Motor neuron (in vitro differentiated cells): ENCODE results near the gene ZBTB42. TPM values are rescaled to one million over a fixed set of nuclear protein-coding genes. Genes with fewer than 3 reads are reported as not detected.
A peak's percentile ranks its signal among the peaks of the same experiment; 100 is the strongest.
"Not testable (repeated sequence)": the region's sequence is repeated elsewhere in the genome, so short reads cannot be mapped to it uniquely, and the experiment has no call there.

Experiments used
- ATAC-seq, 8 experiments: fragments of 200-7000 bp; cut with Tn5 transposase; replicated peaks in 6 of 8; 2 replicates each; pipeline ENCODE4 v1.8.0; 2021; ENCODE audit warnings: mild to moderate bottlenecking in 8 of 8, moderate library complexity in 8 of 8
- H3K27ac ChIP-seq, 2 donors: fragments of 250-450 bp; sonication (Bioruptor Pico); 2 replicates each; pipeline ENCODE4 v1.9.0; 2021; ENCODE audit warnings: antibody characterized with exemption in 2 of 2, mild to moderate bottlenecking in 2 of 2, moderate library complexity in 1 of 2
- H3K4me1 ChIP-seq, 2 donors: fragments of 250-450 bp; sonication (Bioruptor Pico); replicated peaks in 1 of 2; 2 replicates each; pipeline ENCODE4 v1.6.1; 2021; ENCODE audit warnings: antibody characterized with exemption in 2 of 2, mild to moderate bottlenecking in 2 of 2, moderate library complexity in 1 of 2
- H3K4me3 ChIP-seq, 5 donors: fragments of 250-450 bp; sonication (Bioruptor Pico); 2 replicates each; pipeline ENCODE4 v1.9.0; 2021; ENCODE audit warnings: antibody characterized with exemption in 5 of 5, mild to moderate bottlenecking in 5 of 5, moderate library complexity in 4 of 5
- WGBS, 10 experiments: fragments of 450-650 bp; shearing (Covaris generic); methylation state at CpG; one replicate each; pipeline ENCODE4 v1.0.0; 2022; 5-methylcytosine and 5-hydroxymethylcytosine counted together
- in situ Hi-C, 9 experiments: fragments of 400-800 bp; cut with MboI; loops; one replicate each; pipeline ENCODE4 v1.15.0; 2021; ENCODE audit warnings: low sequenced_read_pairs in 9 of 9, low pct_unique_long_range_greater_than_20kb in 2 of 9; ENCODE audit not compliant: unreplicated experiment in 9 of 9
- total RNA-seq, 8 experiments: library from RNA; unstranded; fragments of 300-600 nt; gene quantifications; 2 replicates each; pipeline versions ENCODE4 v1.2.3 to v1.2.4, GENCODE V29; 2022

ZBTB42 gene
- total RNA-seq, 8 experiments from 2014 or later: 0.60 to 5.0 (median 2.4) TPM

DNA sequence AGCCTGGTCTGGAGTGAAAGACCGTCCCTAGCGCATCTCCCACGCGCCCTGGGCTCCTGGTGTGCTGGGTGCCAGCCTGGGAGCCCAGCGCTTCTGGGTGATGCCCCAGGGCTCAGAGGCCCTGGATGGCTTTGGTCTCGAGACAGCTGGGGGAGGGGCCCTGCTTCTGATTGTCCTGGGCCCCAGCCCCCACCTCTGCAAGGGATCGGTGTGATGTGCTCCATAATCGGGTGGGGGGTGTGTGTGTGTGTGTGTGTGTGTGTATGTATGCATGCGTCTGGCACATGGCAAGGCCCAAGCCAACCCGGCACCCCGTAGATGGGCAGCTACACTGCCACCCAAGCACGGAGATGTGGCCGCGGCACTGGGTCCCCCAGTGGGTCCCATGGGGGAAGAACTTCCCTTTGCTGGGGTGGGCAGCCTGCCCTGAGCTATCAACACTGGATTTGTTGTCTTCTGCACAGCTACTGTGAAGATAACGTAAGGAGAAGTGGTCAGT, 3.1 kb downstream of the ZBTB42 start:
- WGBS, 10 experiments: 76 to 100% (median 96%) methylated on average over 1 to 5 of the region's 15 CpGs; no CpG with 5 or more reads in 5 of the 10 experiments
- Histone ChIP-seq H3K4me3 (no peak overlapping the region), H3K27ac (no peak overlapping the region), H3K4me1 (peaks cover 13 to 25% of the 10 kb centered on the region in 2 donors)
- ATAC-seq: no peak
- in situ Hi-C loops: no loop called here

GRCh38 chr14:104804481-104805325, 3.8 kb downstream of the ZBTB42 start:
- Histone ChIP-seq H3K4me3 (no peak overlapping the region), H3K27ac (no peak overlapping the region), H3K4me1 (peaks cover 11 to 19% of the 10 kb centered on the region in 2 donors)
- no peak for ATAC-seq
- in situ Hi-C loops: no loop called here
- 50 to 85% (median 67%) methylated on average over 2 to 8 of the region's 18 CpGs; no CpG with 5 or more reads in 5 of the 10 experiments for WGBS, 10 experiments

GRCh38 chr14:104805326-104805678, 4.4 kb downstream of the ZBTB42 start:
- in situ Hi-C loops: no loop called here
- 37 to 60% methylated on average over 1 to 3 of the region's 3 CpGs; no CpG with 5 or more reads in 8 of the 10 experiments for WGBS, 10 experiments
- H3K4me1 ChIP-seq: peaks cover 7 to 15% of the 10 kb centered on the region in 2 donors

GRCh38 chr14:104805941-104806624, 5.2 kb downstream of the ZBTB42 start:
- Histone ChIP-seq H3K27ac (no peak overlapping the region), H3K4me3 (no peak overlapping the region), H3K4me1 (peaks cover 7 to 15% of the 10 kb centered on the region in 2 donors)
- ATAC-seq: no peak
- 40 to 90% (median 72%) methylated on average over 1 to 8 of the region's 14 CpGs; no CpG with 5 or more reads in 3 of the 10 experiments for WGBS, 10 experiments
- in situ Hi-C loops: no loop called here

More at GRCh38 chr14:104805326-104805678, 4.4 kb downstream of the ZBTB42 start:
- peak in 6 of 8 experiments; percentile 9 to 65 (median 44) for ATAC-seq
- Histone ChIP-seq H3K4me3 (no peak overlapping the region), H3K27ac (no peak overlapping the region)

- H3K4me3 ChIP-seq: no peak overlapping the region
- peaks cover 1 to 9% of the 10 kb centered on the region in 2 donors for H3K4me1 ChIP-seq
- in situ Hi-C loops: no loop called here
- ATAC-seq: no peak
- WGBS, 10 experiments: 40 to 100% (median 90%) methylated on average over 1 to 8 of the region's 10 CpGs; no CpG with 5 or more reads in 1 of the 10 experiments
- no peak overlapping the region for H3K27ac ChIP-seq
Observed at GRCh38 chr14:104806625-104807465, 5.9 kb downstream of the ZBTB42 start.

- 25% methylated on average over 1 of the region's 6 CpGs; no CpG with 5 or more reads in 9 of the 10 experiments for WGBS, 10 experiments
- ATAC-seq: no peak
- Histone ChIP-seq H3K27ac (no peak overlapping the region), H3K4me3 (no peak overlapping the region), H3K4me1 (peaks cover 0 to 7% of the 10 kb centered on the region in 2 donors)
- in situ Hi-C loops: no loop called here
Observed at GRCh38 chr14:104808456-104808855, 7.6 kb downstream of the ZBTB42 start.

- no peak for ATAC-seq
- 100% methylated on average over 1 of the region's 11 CpGs; no CpG with 5 or more reads in 9 of the 10 experiments for WGBS, 10 experiments
- Histone ChIP-seq H3K4me3 (no peak overlapping the region), H3K27ac (no peak overlapping the region), H3K4me1 (peaks cover 7 to 19% of the 10 kb centered on the region in 2 donors)
- in situ Hi-C loops: no loop called here
Observed at GRCh38 chr14:104810316-104810715, 9.4 kb downstream of the ZBTB42 start.

- H3K4me1 ChIP-seq: peaks cover 13 to 22% of the 10 kb centered on the region in 2 donors
- 42 to 100% (median 83%) methylated on average over 1 to 7 of the region's 7 CpGs; no CpG with 5 or more reads in 1 of the 10 experiments for WGBS, 10 experiments
- ATAC-seq: no peak
- H3K4me3 ChIP-seq: no peak overlapping the region
- in situ Hi-C loops: no loop called here
- H3K27ac ChIP-seq: no peak overlapping the region
Observed at GRCh38 chr14:104813286-104813685, 12.4 kb downstream of the ZBTB42 start.

- in situ Hi-C loops, ATAC-seq, H3K27ac ChIP-seq: not testable (repeated sequence)
- WGBS, 10 experiments: 52 to 100% (median 88%) methylated on average over 2 to 15 of the region's 15 CpGs; no CpG with 5 or more reads in 3 of the 10 experiments
- Histone ChIP-seq H3K4me3 (peak overlapping the region; percentile 54 to 92 (median 78)), H3K4me1 (peaks cover 13 to 22% of the 10 kb centered on the region in 2 donors)
Observed at GRCh38 chr14:104814701-104815100, 13.8 kb downstream of the ZBTB42 start.

DNA sequence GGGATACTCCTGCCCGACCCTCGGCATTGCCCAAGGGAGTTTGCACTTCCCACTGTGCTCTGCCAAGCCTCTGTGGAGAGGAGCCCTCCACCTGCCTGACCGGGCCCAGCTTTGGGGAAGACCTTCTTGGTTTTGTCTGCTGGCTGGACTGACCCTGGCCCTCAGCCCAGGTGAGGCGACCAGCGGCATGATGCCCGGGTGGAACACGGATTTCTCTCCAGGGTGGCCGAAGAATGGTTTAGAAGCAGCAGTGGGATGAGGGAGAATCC, 15.6 kb downstream of the ZBTB42 start:
- in situ Hi-C loops: no loop called here
- WGBS, 10 experiments: 0 to 20% (median 0%) methylated on average over 1 to 5 of the region's 8 CpGs; no CpG with 5 or more reads in 5 of the 10 experiments
- Histone ChIP-seq H3K4me3 (peak overlapping the region; percentile 54 to 92 (median 78)), H3K4me1 (peaks cover 22% of the 10 kb centered on the region in 2 donors), H3K27ac (peak overlapping the region; percentile 92 to 94)
- ATAC-seq: no peak

- peaks cover 22 to 23% of the 10 kb centered on the region in 2 donors for H3K4me1 ChIP-seq
- ATAC-seq: no peak
- WGBS, 10 experiments: 67 to 100% (median 86%) methylated on average over 1 to 6 of the region's 8 CpGs; no CpG with 5 or more reads in 4 of the 10 experiments
- in situ Hi-C loops: no loop called here
- no peak overlapping the region for H3K27ac ChIP-seq
- no peak overlapping the region for H3K4me3 ChIP-seq
Observed at GRCh38 chr14:104817930-104818713, 17.2 kb downstream of the ZBTB42 start.

DNA sequence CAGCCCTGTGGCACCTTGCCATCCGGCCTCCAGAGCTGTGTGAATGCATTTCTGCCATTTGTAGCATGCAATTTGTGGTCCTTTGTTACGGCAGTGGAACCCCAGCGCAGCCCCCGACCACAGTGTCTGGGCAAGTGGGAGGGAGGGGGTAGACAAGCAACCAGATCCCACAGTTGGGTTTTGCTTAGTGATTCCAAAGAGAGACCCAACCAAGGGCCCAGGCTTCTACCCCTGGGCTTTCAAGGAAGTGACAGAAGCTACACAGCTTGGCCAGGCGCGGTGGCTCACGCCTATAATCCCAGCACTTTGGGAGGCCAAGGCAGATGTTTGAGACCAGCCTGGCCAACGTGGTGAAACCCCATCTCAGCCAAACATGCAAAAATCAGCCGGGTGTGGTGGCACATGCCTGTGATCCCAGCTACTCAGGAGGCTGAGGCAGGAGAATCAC, 17.8 kb downstream of the ZBTB42 start:
- in situ Hi-C loops: no loop called here
- no peak for ATAC-seq
- Histone ChIP-seq H3K4me1 (peaks cover 20 to 23% of the 10 kb centered on the region in 2 donors), H3K27ac (no peak overlapping the region), H3K4me3 (no peak overlapping the region)
- 20 to 100% (median 100%) methylated on average over 1 to 3 of the region's 9 CpGs; no CpG with 5 or more reads in 5 of the 10 experiments for WGBS, 10 experiments
